Osteocyte (in vitro differentiated cells): ENCODE results near the gene LEPR. TPM values are rescaled to one million over a fixed set of nuclear protein-coding genes. Genes with fewer than 3 reads are reported as not detected.

Experiments
- DNase-seq: peaks from one replicate; pipeline ENCODE4 v3.0.0; 2021; ENCODE audit warnings: mixed read lengths; ENCODE audit not compliant: unreplicated experiment; ENCODE audit errors: extremely low spot score
- H3K27ac Mint-ChIP-seq: one replicate; pipeline ENCODE4 v1.8.0; 2021; ENCODE audit warnings: mild to moderate bottlenecking, mixed read lengths; ENCODE audit not compliant: unreplicated experiment
- H3K27me3 Mint-ChIP-seq: one replicate; pipeline ENCODE4 v1.8.0; 2021; ENCODE audit warnings: mixed read lengths; ENCODE audit not compliant: unreplicated experiment
- H3K36me3 Mint-ChIP-seq: one replicate; pipeline ENCODE4 v1.8.0; 2021; ENCODE audit warnings: mixed read lengths; ENCODE audit not compliant: unreplicated experiment
- H3K4me1 Mint-ChIP-seq: one replicate; pipeline ENCODE4 v1.8.0; 2021; ENCODE audit warnings: mixed read lengths; ENCODE audit not compliant: unreplicated experiment
- H3K4me3 Mint-ChIP-seq: one replicate; pipeline ENCODE4 v1.8.0; 2021; ENCODE audit warnings: mild to moderate bottlenecking, moderate library complexity, mixed read lengths; ENCODE audit not compliant: unreplicated experiment
- H3K9me3 Mint-ChIP-seq: one replicate; pipeline ENCODE4 v1.8.0; 2021; ENCODE audit warnings: mixed read lengths; ENCODE audit not compliant: unreplicated experiment
- CTCF ChIP-seq: fragments of 200-600 bp; sonication (generic); IDR thresholded peaks from 2 replicates; pipeline ENCODE4 v1.5.0; 2021; ENCODE audit warnings: antibody characterized with exemption, mild to moderate bottlenecking, moderate library complexity
- total RNA-seq: library from RNA; stranded (reverse); gene quantifications from 2 replicates; pipeline ENCODE4 v1.2.1, GENCODE V29; 2021

Gene LEPR
- total RNA-seq, 1 donor from 2014 or later: 14.2 TPM

- DNase-seq: no peak
- peaks cover 8% of the 10 kb centered on the region for H3K4me1 Mint-ChIP-seq
- peaks cover 65% of the 10 kb centered on the region for H3K36me3 Mint-ChIP-seq
- TF ChIP-seq CTCF: no peak
- H3K27me3 Mint-ChIP-seq: no peaks in the 10 kb centered on the region
- no peak overlapping the region for H3K4me3 Mint-ChIP-seq
- no peaks in the 10 kb centered on the region for H3K9me3 Mint-ChIP-seq
- peak overlapping the region; percentile 2 for H3K27ac Mint-ChIP-seq
Measured at GRCh38 chr1:65398083-65398482, 22.4 kb upstream of the LEPR start.

GRCh38 chr1:65399003-65399402 is 21.5 kb upstream of the LEPR start:
- Mint-ChIP-seq H3K27ac (no peak overlapping the region), H3K4me1 (peaks cover 2% of the 10 kb centered on the region), H3K4me3 (no peak overlapping the region), H3K27me3 (no peaks in the 10 kb centered on the region), H3K36me3 (peaks cover 64% of the 10 kb centered on the region), H3K9me3 (no peaks in the 10 kb centered on the region)
- no peak for TF ChIP-seq CTCF
- DNase-seq: no peak

- Mint-ChIP-seq H3K27me3 (no peaks in the 10 kb centered on the region), H3K4me1 (no peaks in the 10 kb centered on the region), H3K4me3 (no peak overlapping the region), H3K9me3 (no peaks in the 10 kb centered on the region), H3K36me3 (peaks cover 60% of the 10 kb centered on the region), H3K27ac (peak overlapping the region; percentile 32)
- no peak for DNase-seq
- no peak for TF ChIP-seq CTCF
Measured at GRCh38 chr1:65401612-65402011, 18.9 kb upstream of the LEPR start.

GRCh38 chr1:65404941-65405340 is 15.5 kb upstream of the LEPR start:
- Mint-ChIP-seq H3K27me3 (no peaks in the 10 kb centered on the region), H3K27ac (no peak overlapping the region), H3K9me3 (no peaks in the 10 kb centered on the region), H3K4me1 (peaks cover 12% of the 10 kb centered on the region), H3K36me3 (peaks cover 67% of the 10 kb centered on the region), H3K4me3 (no peak overlapping the region)
- TF ChIP-seq CTCF: no peak
- DNase-seq: no peak

GRCh38 chr1:65407877-65408276 is 12.6 kb upstream of the LEPR start:
- TF ChIP-seq CTCF: no peak
- peaks cover 12% of the 10 kb centered on the region for H3K4me1 Mint-ChIP-seq
- no peaks in the 10 kb centered on the region for H3K27me3 Mint-ChIP-seq
- peaks cover 67% of the 10 kb centered on the region for H3K36me3 Mint-ChIP-seq
- H3K27ac Mint-ChIP-seq: no peak overlapping the region
- DNase-seq: no peak
- no peaks in the 10 kb centered on the region for H3K9me3 Mint-ChIP-seq
- H3K4me3 Mint-ChIP-seq: no peak overlapping the region
